HUES48 (cell line): ENCODE results near the gene NTHL1.

Experiments used
- H3K27ac ChIP-seq: one replicate; pipeline ENCODE4 v1.7.0; 2013; ENCODE audit warnings: low read depth, low read length, inconsistent platforms
- H3K27me3 ChIP-seq: 2 replicates; pipeline ENCODE4 v1.6.1; 2013; ENCODE audit warnings: mild to moderate bottlenecking, low read length; ENCODE audit not compliant: control insufficient read depth, insufficient read depth
- H3K36me3 ChIP-seq: 2 replicates; pipeline ENCODE4 v1.6.1; 2013; ENCODE audit warnings: low read length; ENCODE audit not compliant: control insufficient read depth, insufficient read depth
- H3K4me1 ChIP-seq: 2 replicates; pipeline ENCODE4 v1.6.1; 2013; ENCODE audit warnings: mild to moderate bottlenecking, low read length; ENCODE audit not compliant: control insufficient read depth, insufficient read depth
- H3K4me3 ChIP-seq: 2 replicates; pipeline ENCODE4 v1.5.1; 2013; ENCODE audit warnings: mild to moderate bottlenecking, low read depth, low read length
- H3K9ac ChIP-seq: 2 replicates; pipeline ENCODE4 v1.6.1; 2013; ENCODE audit warnings: mild to moderate bottlenecking, low read depth, low read length, moderate library complexity
- H3K9me3 ChIP-seq: 2 replicates; pipeline ENCODE4 v1.6.1; 2013; ENCODE audit warnings: low read length; ENCODE audit not compliant: control insufficient read depth, insufficient read depth

Gene NTHL1

DNA sequence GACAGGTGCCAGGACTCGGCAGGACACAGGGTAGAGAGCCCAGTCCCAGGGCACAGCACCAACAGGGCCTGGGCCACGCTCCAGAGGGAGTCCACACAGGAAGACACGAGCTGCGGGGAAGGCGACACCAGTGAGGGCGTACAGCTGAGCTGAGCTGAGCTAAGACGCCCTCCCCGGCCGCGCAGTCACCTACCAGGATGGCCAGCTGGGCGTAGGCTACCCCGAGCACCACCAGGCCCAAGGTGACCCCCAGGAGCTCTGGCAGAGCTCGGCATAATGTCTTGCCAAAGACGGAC, 42.8 kb upstream of the NTHL1 start:
- H3K9me3 ChIP-seq = no peaks in the 10 kb centered on the region
- peak overlapping the region; percentile 56; the same call in 1 of the 2 replicates for H3K4me3 ChIP-seq
- no peak overlapping the region for H3K27ac ChIP-seq
- H3K9ac ChIP-seq = no peak overlapping the region
- H3K36me3 ChIP-seq = peaks cover 44% of the 10 kb centered on the region
- H3K4me1 ChIP-seq = peaks cover 4% of the 10 kb centered on the region; the same call in 1 of the 2 replicates
- H3K27me3 ChIP-seq = no peaks in the 10 kb centered on the region

DNA sequence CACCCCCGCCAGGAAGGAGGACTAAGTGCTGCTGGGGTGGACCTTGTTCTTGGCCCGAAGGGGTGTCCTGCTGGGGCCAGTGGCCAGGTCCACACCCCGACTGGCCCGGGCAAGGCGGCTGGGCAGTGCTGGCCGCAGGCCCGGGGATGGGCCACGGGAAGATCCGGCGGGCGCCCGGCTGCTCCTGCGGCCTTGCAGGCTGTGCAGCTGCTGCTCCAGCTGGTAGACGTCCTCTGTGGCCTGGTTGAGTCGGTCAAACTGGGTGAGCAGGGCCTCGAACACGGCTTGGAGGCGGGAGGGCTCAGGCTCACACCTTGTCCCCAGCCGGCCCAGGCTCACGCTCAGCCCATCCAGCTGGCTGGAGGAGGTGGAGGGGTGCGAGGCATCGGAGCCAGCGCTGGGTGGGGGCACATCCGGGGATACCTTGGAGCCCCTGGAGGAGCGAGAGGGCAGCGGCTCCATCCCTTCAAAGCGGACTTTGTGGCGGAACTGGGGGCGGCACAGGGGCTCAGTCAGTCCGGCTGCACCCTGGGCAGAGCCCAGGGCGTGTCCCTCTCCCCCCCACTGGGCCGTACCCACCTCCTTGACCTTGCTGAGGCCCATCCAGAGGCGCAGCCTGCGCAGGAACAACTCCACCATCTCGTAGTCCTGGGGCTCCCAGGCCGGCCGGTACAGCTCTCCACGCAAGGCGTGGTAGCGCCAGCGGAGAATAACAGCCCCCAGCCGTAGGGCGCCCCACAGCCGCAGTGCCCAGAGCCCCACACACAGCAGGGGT, 42.3 kb upstream of the NTHL1 start:
- H3K4me3 ChIP-seq = no peak overlapping the region
- H3K36me3 ChIP-seq = peaks cover 44% of the 10 kb centered on the region
- H3K27ac ChIP-seq = no peak overlapping the region
- H3K4me1 ChIP-seq = peaks cover 4% of the 10 kb centered on the region; the same call in 1 of the 2 replicates
- H3K27me3 ChIP-seq = no peaks in the 10 kb centered on the region
- H3K9me3 ChIP-seq = no peaks in the 10 kb centered on the region
- H3K9ac ChIP-seq = no peak overlapping the region

- Histone ChIP-seq H3K27ac (no peak overlapping the region), H3K9me3 (no peaks in the 10 kb centered on the region), H3K4me1 (peaks cover 4% of the 10 kb centered on the region; the same call in 1 of the 2 replicates), H3K27me3 (no peaks in the 10 kb centered on the region), H3K9ac (no peak overlapping the region), H3K36me3 (peaks cover 42% of the 10 kb centered on the region), H3K4me3 (no peak overlapping the region)
Measured at GRCh38 chr16:2088759-2089358, 41.2 kb upstream of the NTHL1 start.

- Histone ChIP-seq H3K27ac (no peak overlapping the region), H3K4me3 (no peak overlapping the region), H3K27me3 (no peaks in the 10 kb centered on the region), H3K4me1 (peaks cover 4% of the 10 kb centered on the region; the same call in 1 of the 2 replicates), H3K9me3 (no peaks in the 10 kb centered on the region), H3K9ac (no peak overlapping the region), H3K36me3 (peaks cover 45% of the 10 kb centered on the region)
Measured at GRCh38 chr16:2087748-2088631, 40.4 kb upstream of the NTHL1 start.

DNA sequence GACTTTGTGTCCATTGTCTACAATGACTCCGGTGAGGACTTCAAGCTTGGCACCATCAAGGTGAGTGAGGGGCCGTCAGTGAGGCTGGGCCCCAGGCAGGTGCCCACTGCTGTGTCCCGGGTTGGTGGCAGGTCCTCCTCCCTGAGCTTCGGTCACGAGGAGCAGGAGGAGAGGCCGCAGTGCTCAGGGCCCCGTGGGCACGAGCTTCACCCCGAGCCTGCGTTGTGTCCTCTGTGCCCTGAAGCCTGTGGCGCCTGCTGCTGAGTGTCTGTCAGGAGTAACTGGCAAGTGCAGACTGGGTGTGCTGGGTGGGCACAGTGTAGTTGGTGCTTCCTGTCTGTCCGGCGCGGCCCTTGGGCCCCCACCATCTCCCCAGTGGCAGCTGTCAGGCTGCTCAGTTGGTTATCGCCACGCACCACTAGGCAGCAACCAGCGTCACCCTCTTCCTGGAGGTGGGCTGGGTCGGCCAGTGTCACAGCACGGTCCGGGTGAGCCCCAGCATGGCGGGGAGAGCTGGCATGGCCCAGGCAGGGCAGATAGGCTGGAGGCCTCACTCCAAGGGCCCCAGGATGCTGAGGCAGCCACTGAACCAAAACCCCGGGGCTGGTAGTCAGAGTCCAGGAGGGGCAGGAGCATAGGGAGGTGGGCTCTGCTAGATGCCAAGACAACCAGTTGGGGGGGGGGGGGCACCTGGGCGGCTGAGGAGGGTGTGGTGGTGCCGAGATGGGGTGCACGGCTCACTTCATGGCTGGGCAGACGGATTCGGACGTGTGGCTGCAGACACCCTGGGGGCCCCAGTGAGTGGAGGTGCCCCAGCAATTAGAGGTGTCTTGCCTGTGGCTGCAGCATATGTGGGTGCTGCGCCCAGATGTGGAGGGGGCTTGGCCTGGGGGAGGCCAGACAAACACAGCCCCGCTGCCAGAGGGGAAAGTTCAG, 39.4 kb upstream of the NTHL1 start:
- no peak overlapping the region for H3K4me3 ChIP-seq
- H3K9me3 ChIP-seq = no peaks in the 10 kb centered on the region
- H3K36me3 ChIP-seq = peaks cover 52% of the 10 kb centered on the region
- peaks cover 4% of the 10 kb centered on the region; the same call in 1 of the 2 replicates for H3K4me1 ChIP-seq
- H3K27me3 ChIP-seq = no peaks in the 10 kb centered on the region
- no peak overlapping the region for H3K27ac ChIP-seq
- H3K9ac ChIP-seq = no peak overlapping the region

DNA sequence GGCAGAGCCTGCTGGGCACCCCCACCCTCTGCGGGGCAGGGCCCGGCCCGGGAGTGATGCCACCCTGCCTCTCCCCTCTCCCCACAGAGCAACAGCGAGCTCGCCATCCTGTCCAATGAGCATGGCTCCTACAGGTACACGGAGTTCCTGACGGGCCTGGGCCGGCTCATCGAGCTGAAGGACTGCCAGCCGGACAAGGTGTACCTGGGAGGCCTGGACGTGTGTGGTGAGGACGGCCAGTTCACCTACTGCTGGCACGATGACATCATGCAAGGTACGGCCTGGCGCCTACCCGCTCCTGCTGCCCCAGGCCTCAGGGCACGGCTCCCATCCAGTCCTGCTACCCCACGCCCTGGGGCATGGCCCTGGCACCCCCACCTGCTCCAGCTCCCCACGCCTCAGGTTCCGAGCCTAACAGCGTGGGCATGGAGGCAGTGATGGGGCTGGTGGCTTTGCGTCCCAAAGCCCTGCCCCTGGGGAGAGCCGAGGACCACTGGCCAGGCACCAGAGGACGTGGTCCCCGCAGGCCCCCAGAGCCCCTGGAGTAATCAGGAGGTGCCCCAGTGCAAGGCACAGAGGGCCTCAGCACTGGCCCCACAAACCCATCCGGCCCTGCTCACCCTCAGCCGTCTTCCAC, 38.6 kb upstream of the NTHL1 start:
- Histone ChIP-seq H3K27me3 (no peaks in the 10 kb centered on the region), H3K27ac (no peak overlapping the region), H3K9me3 (no peaks in the 10 kb centered on the region), H3K9ac (no peak overlapping the region), H3K4me1 (no peaks in the 10 kb centered on the region; the same call in 1 of the 2 replicates), H3K4me3 (no peak overlapping the region), H3K36me3 (peaks cover 56% of the 10 kb centered on the region)

GRCh38 chr16:2085669-2086068, 38.0 kb upstream of the NTHL1 start:
- H3K4me1 ChIP-seq = no peaks in the 10 kb centered on the region; the same call in 1 of the 2 replicates
- H3K36me3 ChIP-seq = peaks cover 56% of the 10 kb centered on the region
- H3K27me3 ChIP-seq = no peaks in the 10 kb centered on the region
- no peak overlapping the region for H3K4me3 ChIP-seq
- no peak overlapping the region for H3K27ac ChIP-seq
- H3K9ac ChIP-seq = no peak overlapping the region
- no peaks in the 10 kb centered on the region for H3K9me3 ChIP-seq

- Histone ChIP-seq H3K27ac (no peak overlapping the region), H3K36me3 (peaks cover 57% of the 10 kb centered on the region), H3K9me3 (no peaks in the 10 kb centered on the region), H3K4me1 (no peaks in the 10 kb centered on the region; the same call in 1 of the 2 replicates), H3K27me3 (no peaks in the 10 kb centered on the region), H3K4me3 (no peak overlapping the region), H3K9ac (no peak overlapping the region)
Measured at GRCh38 chr16:2084895-2085625, 37.4 kb upstream of the NTHL1 start.

DNA sequence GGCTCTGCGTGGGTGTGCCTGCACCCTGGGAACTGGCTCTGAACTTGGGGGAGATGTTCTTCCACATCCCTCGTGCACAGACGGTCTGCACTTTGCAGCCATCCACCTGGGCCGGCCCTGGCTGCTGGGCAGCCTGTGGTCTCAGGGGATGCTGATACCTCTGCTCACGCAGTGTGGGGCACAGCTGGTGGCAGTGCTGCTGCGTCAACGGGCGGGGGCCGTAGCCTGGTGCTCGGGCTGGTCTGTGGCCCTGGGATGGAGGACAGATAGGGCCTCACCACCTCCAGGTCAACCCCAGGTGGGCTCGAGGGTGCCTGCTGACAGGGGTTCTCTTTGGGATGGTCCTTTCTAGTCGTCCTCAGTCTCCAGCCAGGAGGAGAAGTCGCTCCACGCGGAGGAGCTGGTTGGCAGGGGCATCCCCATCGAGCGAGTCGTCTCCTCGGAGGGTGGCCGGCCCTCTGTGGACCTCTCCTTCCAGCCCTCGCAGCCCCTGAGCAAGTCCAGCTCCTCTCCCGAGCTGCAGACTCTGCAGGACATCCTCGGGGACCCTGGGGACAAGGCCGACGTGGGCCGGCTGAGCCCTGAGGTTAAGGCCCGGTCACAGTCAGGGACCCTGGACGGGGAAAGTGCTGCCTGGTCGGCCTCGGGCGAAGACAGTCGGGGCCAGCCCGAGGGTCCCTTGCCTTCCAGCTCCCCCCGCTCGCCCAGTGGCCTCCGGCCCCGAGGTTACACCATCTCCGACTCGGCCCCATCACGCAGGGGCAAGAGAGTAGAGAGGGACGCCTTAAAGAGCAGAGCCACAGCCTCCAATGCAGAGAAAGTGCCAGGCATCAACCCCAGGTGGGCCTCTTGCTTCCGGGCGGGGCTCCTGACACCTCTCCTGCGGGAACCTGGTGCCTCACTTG, 36.5 kb upstream of the NTHL1 start:
- Histone ChIP-seq H3K9ac (no peak overlapping the region), H3K4me1 (no peaks in the 10 kb centered on the region), H3K36me3 (peaks cover 60% of the 10 kb centered on the region), H3K27me3 (no peaks in the 10 kb centered on the region), H3K9me3 (no peaks in the 10 kb centered on the region), H3K4me3 (no peak overlapping the region), H3K27ac (no peak overlapping the region)
